Smooth muscle cell (in vitro differentiated cells): ENCODE data around the gene CTNS. TPM values are rescaled to one million over a fixed set of nuclear protein-coding genes. Genes with fewer than 3 reads are reported as not detected.
A peak's percentile ranks its signal among the peaks of the same experiment; 100 is the strongest.

Experiments used
- DNase-seq: peaks from one replicate; lab custom pipeline; 2025; ENCODE audit not compliant: unreplicated experiment; lab: John Stamatoyannopoulos, UW
- H2AFZ ChIP-seq: fragments of 200-600 bp; sonication (generic); 2 replicates; pipeline ENCODE4 v1.6.0; 2016; ENCODE audit warnings: antibody characterized with exemption, low read depth, mild to moderate bottlenecking
- H3F3A ChIP-seq: fragments of 200-600 bp; sonication (generic); 2 replicates; pipeline ENCODE4 v1.6.0; 2017; ENCODE audit warnings: antibody characterized with exemption, low read depth
- H3K27ac ChIP-seq: fragments of 200-600 bp; sonication (generic); 2 replicates; pipeline ENCODE4 v1.5.1; 2016; ENCODE audit warnings: low read depth, mild to moderate bottlenecking
- H3K27me3 ChIP-seq: fragments of 200-600 bp; sonication (generic); 2 replicates; pipeline ENCODE4 v1.6.1; 2016; ENCODE audit warnings: low read depth, mild to moderate bottlenecking
- H3K36me3 ChIP-seq: fragments of 200-600 bp; sonication (generic); 2 replicates; pipeline ENCODE4 v1.5.1; 2016; ENCODE audit warnings: low read depth
- H3K4me1 ChIP-seq: fragments of 200-600 bp; sonication (generic); 2 replicates; pipeline ENCODE4 v1.5.1; 2016; ENCODE audit warnings: low read depth
- H3K4me2 ChIP-seq: fragments of 200-600 bp; sonication (generic); 2 replicates; pipeline ENCODE4 v1.6.0; 2016; ENCODE audit warnings: mild to moderate bottlenecking
- H3K4me3 ChIP-seq: fragments of 200-600 bp; sonication (generic); 2 replicates; pipeline ENCODE4 v1.5.1; 2016; ENCODE audit warnings: mild to moderate bottlenecking
- H3K79me2 ChIP-seq: fragments of 200-600 bp; sonication (generic); 2 replicates; pipeline ENCODE4 v1.6.0; 2016; ENCODE audit warnings: low read depth, mild to moderate bottlenecking
- H3K9ac ChIP-seq: fragments of 200-600 bp; sonication (generic); 2 replicates; pipeline ENCODE4 v1.6.0; 2016; ENCODE audit warnings: low read depth
- H3K9me3 ChIP-seq: fragments of 200-600 bp; sonication (generic); replicated peaks from 2 replicates; pipeline ENCODE4 v1.5.1; 2016; ENCODE audit warnings: low read depth
- H4K20me1 ChIP-seq: fragments of 200-600 bp; sonication (generic); 2 replicates; pipeline ENCODE4 v1.6.0; 2016; ENCODE audit warnings: low read depth
- WGBS: methylation state at CpG from one replicate; pipeline ENCODE4 v1.1.7; 2016; ENCODE audit warnings: low lambda C conversion rate; 5-methylcytosine and 5-hydroxymethylcytosine counted together
- polyA plus RNA-seq: library from polyadenylated mRNA; unstranded; fragments of >200 nt; fragmentation: Nextera tagmentation; extraction: Ambion mirVana; gene quantifications from 2 replicates; pipeline ENCODE4 v1.2.1, GENCODE V29; 2016
- total RNA-seq: library from RNA; depleted of rRNA; stranded (reverse); fragments of >200 nt; gene quantifications from 2 replicates; pipeline ENCODE4 v1.2.3, GENCODE V29; 2014
- TF ChIP-seq, protein P1 (sequence below): fragments of 200-600 bp; sonication (generic); IDR thresholded peaks from 2 replicates; pipeline ENCODE4 v1.5.1; 2017; ENCODE audit warnings: borderline replicate concordance, mild to moderate bottlenecking, antibody characterized with exemption; ENCODE audit not compliant: insufficient read depth, poor library complexity, severe bottlenecking

The CTNS gene
- total and polyA plus RNA-seq, 2 experiments from 2014 or later = 13.7 to 24.9 TPM

DNA sequence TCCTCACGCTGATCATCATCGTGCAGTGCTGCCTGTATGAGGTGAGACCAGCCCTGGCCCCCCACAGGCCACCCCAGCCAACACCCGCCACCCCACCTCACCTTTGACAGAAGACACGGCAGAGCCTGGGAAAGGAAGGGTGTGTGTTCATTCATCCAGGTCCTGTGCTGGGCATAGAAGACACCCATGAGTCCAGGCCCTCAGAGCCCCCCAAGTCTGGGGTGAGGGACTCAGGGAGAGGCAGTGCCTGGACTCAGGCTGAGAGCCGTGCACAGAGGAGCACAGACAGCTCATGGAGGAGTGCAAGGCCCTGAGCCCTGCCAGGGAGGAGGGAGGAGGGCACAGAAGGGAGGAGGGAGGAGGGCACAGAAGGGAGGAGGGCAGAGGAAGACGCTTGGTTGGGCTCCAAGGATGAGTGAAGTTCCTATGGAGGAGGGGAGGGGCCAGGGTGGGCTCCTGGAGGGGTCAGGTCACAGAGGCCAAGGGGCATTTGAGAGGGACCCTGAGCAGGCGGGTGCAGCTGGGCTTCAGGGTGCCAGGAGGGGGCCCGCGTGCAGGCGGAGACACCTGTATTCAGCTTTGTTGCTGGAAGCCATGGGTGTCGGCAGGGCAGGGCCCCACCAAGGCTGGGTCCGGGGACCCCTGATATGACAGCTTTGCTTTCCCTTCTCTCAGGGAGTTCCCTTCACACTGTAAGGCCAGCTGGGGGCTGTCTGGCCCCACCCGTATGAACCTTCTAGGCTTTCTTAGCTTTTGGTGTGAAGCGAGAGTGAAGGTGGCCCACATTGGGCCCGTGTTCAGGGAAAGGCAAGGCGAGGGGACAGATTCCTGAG, 20.4 kb downstream of the CTNS start:
- Histone ChIP-seq H3K9me3 (no peaks in the 10 kb centered on the region), H3K27me3 (no peaks in the 10 kb centered on the region), H3K4me2 (no peak overlapping the region), H4K20me1 (no peaks in the 10 kb centered on the region), H3F3A (no peaks in the 10 kb centered on the region), H2AFZ (no peak overlapping the region), H3K9ac (no peak overlapping the region), H3K4me1 (peaks cover 4% of the 10 kb centered on the region), H3K4me3 (no peak overlapping the region), H3K36me3 (no peaks in the 10 kb centered on the region), H3K79me2 (no peaks in the 10 kb centered on the region), H3K27ac (no peak overlapping the region)
- WGBS = 96% methylated on average over 15 of the region's 16 CpGs
- DNase-seq = no peak
- TF ChIP-seq, protein P1, sequence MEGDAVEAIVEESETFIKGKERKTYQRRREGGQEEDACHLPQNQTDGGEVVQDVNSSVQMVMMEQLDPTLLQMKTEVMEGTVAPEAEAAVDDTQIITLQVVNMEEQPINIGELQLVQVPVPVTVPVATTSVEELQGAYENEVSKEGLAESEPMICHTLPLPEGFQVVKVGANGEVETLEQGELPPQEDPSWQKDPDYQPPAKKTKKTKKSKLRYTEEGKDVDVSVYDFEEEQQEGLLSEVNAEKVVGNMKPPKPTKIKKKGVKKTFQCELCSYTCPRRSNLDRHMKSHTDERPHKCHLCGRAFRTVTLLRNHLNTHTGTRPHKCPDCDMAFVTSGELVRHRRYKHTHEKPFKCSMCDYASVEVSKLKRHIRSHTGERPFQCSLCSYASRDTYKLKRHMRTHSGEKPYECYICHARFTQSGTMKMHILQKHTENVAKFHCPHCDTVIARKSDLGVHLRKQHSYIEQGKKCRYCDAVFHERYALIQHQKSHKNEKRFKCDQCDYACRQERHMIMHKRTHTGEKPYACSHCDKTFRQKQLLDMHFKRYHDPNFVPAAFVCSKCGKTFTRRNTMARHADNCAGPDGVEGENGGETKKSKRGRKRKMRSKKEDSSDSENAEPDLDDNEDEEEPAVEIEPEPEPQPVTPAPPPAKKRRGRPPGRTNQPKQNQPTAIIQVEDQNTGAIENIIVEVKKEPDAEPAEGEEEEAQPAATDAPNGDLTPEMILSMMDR = no peak

DNA sequence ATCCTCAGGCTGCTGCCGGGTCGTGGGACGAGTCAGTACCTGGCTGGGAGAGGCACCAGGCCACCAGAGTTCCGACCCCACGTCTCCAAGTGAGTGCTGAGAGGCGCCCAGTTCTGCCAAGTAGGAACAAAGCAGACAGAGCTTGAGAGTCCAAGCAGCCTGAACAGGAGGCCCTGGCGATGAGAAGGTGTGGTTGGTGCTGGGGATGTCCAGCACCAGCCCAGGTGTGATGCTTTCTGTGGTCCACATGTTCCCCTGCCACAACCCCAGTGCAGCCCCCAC, 21.0 kb downstream of the CTNS start:
- no peak overlapping the region for H2AFZ ChIP-seq

DNA sequence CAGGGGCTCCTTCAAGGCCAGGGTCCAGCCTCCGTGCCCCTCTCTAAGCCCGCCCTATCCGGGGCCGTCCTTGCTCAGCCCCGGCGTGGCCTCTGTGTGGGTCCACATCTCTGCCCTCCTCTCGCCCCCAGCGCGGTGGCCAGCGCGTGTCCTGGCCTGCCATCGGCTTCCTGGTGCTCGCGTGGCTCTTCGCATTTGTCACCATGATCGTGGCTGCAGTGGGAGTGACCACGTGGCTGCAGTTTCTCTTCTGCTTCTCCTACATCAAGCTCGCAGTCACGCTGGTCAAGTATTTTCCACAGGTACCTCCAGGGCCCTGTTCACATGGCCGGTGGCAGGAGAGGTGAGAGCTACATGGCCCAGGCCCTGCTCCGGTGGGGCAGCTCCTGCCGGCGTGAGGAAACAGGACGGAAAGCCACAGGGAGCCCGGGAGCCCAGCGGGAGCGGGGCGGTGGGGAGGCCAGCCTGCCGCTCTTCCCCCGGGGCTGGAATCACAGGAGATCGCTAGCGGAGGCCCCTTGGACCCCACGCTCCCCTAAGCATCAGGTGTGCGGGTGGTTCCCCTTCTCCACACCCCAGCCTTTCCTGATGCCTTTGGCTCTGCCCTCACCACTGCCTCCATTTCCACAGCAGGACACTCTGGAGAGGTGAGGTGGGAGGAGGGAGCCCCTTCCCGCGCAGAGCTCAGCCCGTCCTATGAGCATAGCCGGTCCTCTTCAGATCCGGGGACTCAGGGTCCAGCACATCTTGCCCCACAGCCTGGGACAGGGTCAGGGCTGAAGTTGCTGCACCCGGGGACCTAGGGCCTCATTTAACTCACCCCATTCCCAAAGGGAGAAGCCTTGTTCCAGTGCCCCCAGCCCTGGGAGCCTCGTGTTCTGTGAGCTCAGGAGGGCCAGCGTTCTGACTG, 21.6 kb downstream of the CTNS start:
- Histone ChIP-seq H3K9me3 (no peaks in the 10 kb centered on the region), H2AFZ (no peak overlapping the region), H3K36me3 (no peaks in the 10 kb centered on the region), H3K4me1 (peaks cover 4% of the 10 kb centered on the region), H4K20me1 (peaks cover 5% of the 10 kb centered on the region), H3K27me3 (no peaks in the 10 kb centered on the region), H3K4me2 (no peak overlapping the region), H3F3A (no peaks in the 10 kb centered on the region), H3K27ac (peak overlapping the region; percentile 86), H3K4me3 (no peak overlapping the region), H3K79me2 (no peaks in the 10 kb centered on the region), H3K9ac (no peak overlapping the region)
- TF ChIP-seq, protein P1 = no peak
- WGBS = 93% methylated on average over 41 of the region's 42 CpGs
- DNase-seq = no peak

More for the DNA sequence above, 21.0 kb downstream of the CTNS start:
- no peak overlapping the region for H3K9ac ChIP-seq
- no peaks in the 10 kb centered on the region for H4K20me1 ChIP-seq
- H3K79me2 ChIP-seq = no peaks in the 10 kb centered on the region
- H3K4me2 ChIP-seq = no peak overlapping the region
- H3K27ac ChIP-seq = no peak overlapping the region
- 94% methylated on average over 7 of the region's 7 CpGs for WGBS
- no peaks in the 10 kb centered on the region for H3K9me3 ChIP-seq
- no peaks in the 10 kb centered on the region for H3K27me3 ChIP-seq
- H3K36me3 ChIP-seq = no peaks in the 10 kb centered on the region
- no peak overlapping the region for H3K4me3 ChIP-seq
- DNase-seq = no peak
- TF ChIP-seq, protein P1 = no peak
- no peaks in the 10 kb centered on the region for H3F3A ChIP-seq
- H3K4me1 ChIP-seq = peaks cover 4% of the 10 kb centered on the region
